CD8-positive, alpha-beta memory T cell (primary cell): ENCODE measurements around the gene MYO3B. TPM values are rescaled to one million over a fixed set of nuclear protein-coding genes. Genes with fewer than 3 reads are reported as not detected.
"Not testable (repeated sequence)": the region's sequence is repeated elsewhere in the genome, so short reads cannot be mapped to it uniquely, and the experiment has no call there.

Experiments used
- CTCF ChIA-PET: fragments of 350-600 bp; sonication (Branson Sonifier 250); formaldehyde crosslinking; loops from one replicate; lab custom pipeline; 2021; ENCODE audit warnings: antibody characterized with exemption; lab: Charles Lee
- POLR2A ChIA-PET: fragments of 350-600 bp; sonication (Branson Sonifier 250); formaldehyde crosslinking; loops from one replicate; lab custom pipeline; 2021; ENCODE audit warnings: antibody characterized with exemption; lab: Charles Lee
- DNase-seq, 5 donors: peaks; one replicate each; pipeline versions ENCODE4 v3.0.0 to v3.0.0-alpha.2; 2020 to 2022; ENCODE audit warnings: mixed read lengths in 1 of 5
- H3K27ac ChIP-seq: one replicate; pipeline ENCODE4 v1.7.0; 2013; ENCODE audit warnings: low read depth, mild to moderate bottlenecking, low read length, moderate library complexity
- H3K27me3 ChIP-seq: 2 replicates; pipeline ENCODE4 v1.7.0; 2013; ENCODE audit warnings: low read length, mild to moderate bottlenecking; ENCODE audit not compliant: insufficient read depth, poor library complexity, severe bottlenecking
- H3K36me3 ChIP-seq: 2 replicates; pipeline ENCODE4 v1.7.0; 2013; ENCODE audit warnings: mild to moderate bottlenecking, low read length, moderate library complexity; ENCODE audit not compliant: insufficient read depth
- H3K4me1 ChIP-seq: 2 replicates; pipeline ENCODE4 v1.7.0; 2013; ENCODE audit warnings: mild to moderate bottlenecking, low read length, moderate library complexity; ENCODE audit not compliant: insufficient read depth
- H3K4me3 ChIP-seq: 2 replicates; pipeline ENCODE4 v1.7.0; 2013; ENCODE audit warnings: mild to moderate bottlenecking, low read length
- H3K9me3 ChIP-seq: 2 replicates; pipeline ENCODE4 v1.7.0; 2013; ENCODE audit warnings: mild to moderate bottlenecking, low read length
- H3K27ac Mint-ChIP-seq, 8 donors: one replicate each; pipeline ENCODE4 v1.8.0; 2020 to 2021; ENCODE audit warnings: mixed read lengths in 8 of 8, mild to moderate bottlenecking in 6 of 8, inconsistent platforms in 3 of 8, moderate library complexity in 3 of 8
- H3K27me3 Mint-ChIP-seq, 2 donors: one replicate each; pipeline ENCODE4 v1.8.0; 2020 to 2021; ENCODE audit warnings: mixed read lengths in 2 of 2, mild to moderate bottlenecking in 1 of 2, moderate library complexity in 1 of 2
- H3K36me3 Mint-ChIP-seq, 3 donors: one replicate each; pipeline ENCODE4 v1.8.0; 2020 to 2021; ENCODE audit warnings: mixed read lengths in 3 of 3, inconsistent platforms in 1 of 3, mild to moderate bottlenecking in 1 of 3
- H3K4me1 Mint-ChIP-seq, 3 donors: one replicate each; pipeline ENCODE4 v1.8.0; 2020 to 2021; ENCODE audit warnings: mixed read lengths in 3 of 3, inconsistent platforms in 1 of 3, mild to moderate bottlenecking in 1 of 3
- H3K4me3 Mint-ChIP-seq, 7 donors: one replicate each; pipeline ENCODE4 v1.8.0; 2020 to 2021; ENCODE audit warnings: mixed read lengths in 7 of 7, mild to moderate bottlenecking in 6 of 7, moderate library complexity in 4 of 7, inconsistent platforms in 2 of 7
- H3K9me3 Mint-ChIP-seq, 5 donors: one replicate each; pipeline ENCODE4 v1.8.0; 2020 to 2022; ENCODE audit warnings: mixed read lengths in 5 of 5, mild to moderate bottlenecking in 3 of 5, moderate library complexity in 2 of 5, inconsistent platforms in 1 of 5
- polyA plus RNA-seq: library from polyadenylated mRNA; unstranded; fragments of 300-500 nt; fragmentation: Illumina TruSeq; gene quantifications from one replicate; pipeline ENCODE4 v1.2.3, GENCODE V29; 2021
- total RNA-seq, 2 experiments: library from RNA; stranded (reverse); gene quantifications; one replicate each; pipeline ENCODE4 v1.2.3, GENCODE V29; 2021

Gene MYO3B
- total and polyA plus RNA-seq, 3 experiments from 2014 or later = 0.08 to 0.33 (median 0.18) TPM

DNA sequence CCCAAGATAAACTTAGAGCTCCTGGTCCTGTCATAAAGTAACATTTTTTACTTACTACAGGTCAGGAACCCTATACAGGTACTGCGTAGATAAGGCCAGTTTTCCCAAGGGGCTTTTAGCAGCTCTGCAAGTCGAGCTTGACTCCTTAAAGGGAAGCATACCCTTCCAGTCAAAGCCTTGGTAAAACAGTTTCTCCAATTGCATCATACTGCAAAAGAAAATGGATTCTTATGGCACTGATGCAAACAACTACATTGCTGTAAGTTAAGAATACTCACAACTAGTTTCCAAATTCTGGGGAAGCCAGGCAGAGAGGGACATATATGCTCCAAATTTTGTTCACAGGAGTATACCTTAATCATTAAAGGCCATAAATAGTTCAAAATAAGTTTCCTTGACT is 31.0 kb downstream of the MYO3B start:
- Histone ChIP-seq H3K4me3 (no peak overlapping the region), H3K27me3 (no peaks in the 10 kb centered on the region), H3K9me3 (no peaks in the 10 kb centered on the region), H3K27ac (no peak overlapping the region), H3K36me3 (no peaks in the 10 kb centered on the region), H3K4me1 (no peaks in the 10 kb centered on the region)
- no peak for DNase-seq
- POLR2A ChIA-PET = no interaction called here
- Mint-ChIP-seq H3K4me3 (no peak overlapping the region), H3K9me3 (peaks cover 2 to 12% (median 6%) of the 10 kb centered on the region in 5 donors), H3K27ac (no peak overlapping the region), H3K36me3 (no peaks in the 10 kb centered on the region), H3K27me3 (peaks cover 0 to 11% of the 10 kb centered on the region in 2 donors), H3K4me1 (no peaks in the 10 kb centered on the region)
- CTCF ChIA-PET = no interaction called here

DNA sequence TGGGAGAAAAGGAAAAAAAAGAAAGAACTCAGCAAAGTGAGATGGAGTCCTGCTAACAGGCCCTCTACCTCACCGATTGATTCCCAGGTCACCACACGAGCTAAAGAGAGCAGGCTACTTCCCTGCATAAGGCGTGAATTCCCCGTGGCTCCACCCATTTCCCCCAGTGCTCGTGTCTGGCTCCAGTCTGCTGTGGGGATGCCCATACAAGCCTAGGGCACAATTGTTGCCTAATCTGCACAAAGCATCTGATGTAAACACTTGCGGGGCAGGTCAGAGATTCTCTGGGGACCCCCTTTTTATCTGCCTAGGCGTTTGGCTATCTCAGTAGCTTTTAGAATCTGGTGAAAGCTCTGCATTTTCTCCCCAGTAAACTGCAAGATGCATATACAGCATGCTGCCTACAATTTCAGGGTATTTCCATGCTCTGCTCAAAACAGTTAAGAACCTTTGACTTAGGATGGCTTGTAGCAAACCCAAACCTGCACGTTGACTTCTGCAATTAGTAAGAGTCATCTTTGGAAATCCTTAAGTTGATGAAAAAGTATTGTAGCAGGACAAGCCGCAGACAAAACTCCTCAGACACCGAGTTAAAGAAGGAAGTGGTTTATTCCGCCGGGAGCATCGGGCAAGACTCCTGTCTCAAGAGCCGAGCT is 34.8 kb downstream of the MYO3B start:
- DNase-seq = no peak
- H3K36me3 ChIP-seq = no peaks in the 10 kb centered on the region
- H3K27ac ChIP-seq = no peak overlapping the region
- no peak overlapping the region for H3K4me3 ChIP-seq
- no peak overlapping the region for H3K4me3 Mint-ChIP-seq
- POLR2A ChIA-PET = no interaction called here
- peaks cover 3 to 4% of the 10 kb centered on the region in 2 donors for H3K27me3 Mint-ChIP-seq
- H3K27ac Mint-ChIP-seq = no peak overlapping the region
- H3K9me3 ChIP-seq = no peaks in the 10 kb centered on the region
- H3K9me3 Mint-ChIP-seq = peaks cover 2 to 6% (median 6%) of the 10 kb centered on the region in 5 donors
- H3K27me3 ChIP-seq = no peaks in the 10 kb centered on the region
- no peaks in the 10 kb centered on the region for H3K4me1 Mint-ChIP-seq
- H3K4me1 ChIP-seq = no peaks in the 10 kb centered on the region
- H3K36me3 Mint-ChIP-seq = no peaks in the 10 kb centered on the region
- CTCF ChIA-PET = no interaction called here

DNA sequence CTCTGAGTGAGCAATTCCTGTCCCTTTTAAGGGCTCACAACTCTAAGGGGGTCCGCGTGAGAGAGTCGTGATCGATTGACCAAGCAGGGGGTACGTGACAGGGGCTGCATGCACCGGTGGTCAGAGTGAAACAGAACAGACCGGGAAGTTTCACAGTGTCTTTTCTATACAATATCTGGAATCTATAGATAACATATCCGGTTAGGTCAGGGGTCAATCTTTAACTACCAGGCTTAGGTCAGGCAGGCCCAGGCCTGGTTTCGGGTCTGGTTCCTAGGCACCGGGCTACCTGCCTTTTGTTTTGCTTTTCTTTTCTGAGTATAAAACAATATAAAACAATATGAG is 35.3 kb downstream of the MYO3B start:
- H3K27ac ChIP-seq, H3K36me3 Mint-ChIP-seq, H3K9me3 ChIP-seq, CTCF ChIA-PET, H3K4me3 Mint-ChIP-seq, H3K4me1 ChIP-seq, H3K27me3 Mint-ChIP-seq, H3K27me3 ChIP-seq, H3K27ac Mint-ChIP-seq, H3K4me1 Mint-ChIP-seq, H3K4me3 ChIP-seq, POLR2A ChIA-PET, H3K9me3 Mint-ChIP-seq, H3K36me3 ChIP-seq, DNase-seq: not testable (repeated sequence)

DNA sequence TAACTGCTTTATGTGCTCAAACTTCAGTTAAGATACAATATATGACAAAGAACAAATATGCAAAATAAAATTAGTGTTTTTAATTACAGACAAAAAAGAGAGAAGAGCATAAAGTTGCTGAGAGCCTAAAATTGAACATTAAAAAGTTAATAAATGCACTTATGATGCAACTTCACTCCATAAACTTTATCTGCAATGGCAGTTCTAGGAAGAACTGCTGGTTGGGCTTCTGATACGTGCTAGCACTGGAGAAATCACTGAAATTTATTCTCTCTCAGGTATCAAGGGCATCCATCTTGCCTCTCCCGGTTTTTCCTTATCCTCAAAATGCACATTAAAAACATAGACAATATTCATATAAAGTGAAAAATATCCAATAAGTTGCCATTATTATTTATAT is 35.7 kb downstream of the MYO3B start:
- Mint-ChIP-seq H3K4me1 (no peaks in the 10 kb centered on the region), H3K4me3 (no peak overlapping the region), H3K36me3 (no peaks in the 10 kb centered on the region), H3K27ac (no peak overlapping the region), H3K27me3 (peaks cover 3 to 4% of the 10 kb centered on the region in 2 donors), H3K9me3 (peaks cover 2 to 6% (median 6%) of the 10 kb centered on the region in 5 donors)
- no peaks in the 10 kb centered on the region for H3K4me1 ChIP-seq
- no peaks in the 10 kb centered on the region for H3K36me3 ChIP-seq
- no peaks in the 10 kb centered on the region for H3K9me3 ChIP-seq
- no peak overlapping the region for H3K27ac ChIP-seq
- no peaks in the 10 kb centered on the region for H3K27me3 ChIP-seq
- H3K4me3 ChIP-seq = no peak overlapping the region
- ChIA-PET CTCF (no interaction called here), POLR2A (no interaction called here)
- DNase-seq = no peak

DNA sequence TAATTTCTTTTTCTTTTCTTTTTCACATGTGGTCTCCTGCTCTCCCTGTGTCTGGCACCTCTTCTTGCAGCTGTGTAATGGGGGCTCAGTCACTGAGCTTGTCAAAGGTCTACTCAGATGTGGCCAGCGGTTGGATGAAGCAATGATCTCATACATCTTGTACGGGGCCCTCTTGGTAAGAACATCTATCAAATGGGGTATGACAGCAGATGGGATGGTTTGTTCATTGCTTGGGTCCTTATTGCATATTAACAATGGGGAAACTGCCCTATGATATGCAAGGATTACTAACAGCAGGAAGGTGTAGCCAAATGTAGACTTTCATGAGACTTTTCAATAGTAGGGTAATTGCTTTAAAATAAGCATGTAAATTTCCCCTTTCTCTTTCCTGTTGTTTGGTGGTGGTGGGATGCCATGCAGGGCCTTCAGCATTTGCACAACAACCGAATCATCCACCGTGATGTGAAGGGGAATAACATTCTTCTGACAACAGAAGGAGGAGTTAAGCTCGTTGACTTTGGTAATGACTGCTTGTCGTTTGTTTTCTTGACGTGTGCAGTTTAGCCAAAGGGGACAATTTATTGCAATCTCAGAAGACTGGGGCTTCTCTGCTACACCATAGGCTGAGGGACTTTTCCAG is 36.5 kb downstream of the MYO3B start:
- no peaks in the 10 kb centered on the region for H3K4me1 Mint-ChIP-seq
- ChIA-PET CTCF (no interaction called here), POLR2A (no interaction called here)
- no peaks in the 10 kb centered on the region for H3K4me1 ChIP-seq
- H3K9me3 Mint-ChIP-seq = peaks cover 2 to 6% (median 4%) of the 10 kb centered on the region in 5 donors
- no peaks in the 10 kb centered on the region for H3K27me3 ChIP-seq
- H3K9me3 ChIP-seq = no peaks in the 10 kb centered on the region
- H3K4me3 Mint-ChIP-seq = no peak overlapping the region
- H3K4me3 ChIP-seq = no peak overlapping the region
- H3K36me3 Mint-ChIP-seq = no peaks in the 10 kb centered on the region
- H3K27ac ChIP-seq = no peak overlapping the region
- H3K27ac Mint-ChIP-seq = no peak overlapping the region
- DNase-seq = no peak
- peaks cover 3 to 6% of the 10 kb centered on the region in 2 donors for H3K27me3 Mint-ChIP-seq
- no peaks in the 10 kb centered on the region for H3K36me3 ChIP-seq

DNA sequence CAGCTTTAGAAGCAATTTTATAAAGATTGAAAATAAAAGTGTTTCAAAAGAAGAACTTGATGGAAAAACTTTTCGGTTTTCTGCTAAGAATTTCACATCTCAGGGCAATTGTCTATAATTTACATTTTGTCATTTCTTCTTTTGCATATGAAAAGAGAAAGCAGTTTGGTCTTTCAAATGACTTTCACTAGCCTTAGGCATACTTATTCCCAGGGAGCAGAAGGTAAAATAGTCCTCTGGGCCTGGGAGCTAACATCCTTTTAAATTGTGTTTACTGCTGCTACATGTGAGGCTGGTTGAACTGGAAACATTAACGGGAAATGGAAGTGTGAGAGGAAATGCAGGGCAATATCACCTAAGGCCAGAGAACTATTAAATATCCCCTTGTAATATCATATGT is 37.1 kb downstream of the MYO3B start:
- Mint-ChIP-seq H3K27ac (no peak overlapping the region), H3K4me3 (no peak overlapping the region), H3K4me1 (no peaks in the 10 kb centered on the region), H3K9me3 (peaks cover 2 to 6% (median 4%) of the 10 kb centered on the region in 5 donors), H3K27me3 (peaks cover 3 to 6% of the 10 kb centered on the region in 2 donors), H3K36me3 (no peaks in the 10 kb centered on the region)
- no peak overlapping the region for H3K27ac ChIP-seq
- no peak overlapping the region for H3K4me3 ChIP-seq
- H3K9me3 ChIP-seq = no peaks in the 10 kb centered on the region
- no peaks in the 10 kb centered on the region for H3K36me3 ChIP-seq
- ChIA-PET CTCF (no interaction called here), POLR2A (no interaction called here)
- no peaks in the 10 kb centered on the region for H3K27me3 ChIP-seq
- no peaks in the 10 kb centered on the region for H3K4me1 ChIP-seq
- DNase-seq = no peak

DNA sequence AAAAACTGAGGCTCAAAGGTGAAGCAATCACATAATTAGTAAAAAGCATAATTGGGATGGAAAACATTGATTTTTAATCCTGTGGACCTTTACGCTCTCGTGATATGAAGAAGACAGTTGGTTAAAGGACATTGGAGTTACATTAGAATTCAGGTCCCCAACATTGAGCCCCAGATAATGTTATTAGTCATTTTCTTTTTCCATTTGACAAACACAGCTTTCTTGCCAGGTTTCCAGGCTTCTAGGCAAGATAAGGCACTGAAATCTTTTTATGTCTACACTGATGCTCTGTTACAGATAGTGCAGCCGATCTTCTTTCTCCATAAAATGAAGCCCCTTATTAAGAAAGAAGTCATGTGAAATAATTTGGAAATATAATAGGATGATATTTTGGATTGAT is 38.5 kb downstream of the MYO3B start:
- Mint-ChIP-seq H3K27me3 (peaks cover 3 to 6% of the 10 kb centered on the region in 2 donors), H3K4me1 (no peaks in the 10 kb centered on the region), H3K27ac (no peak overlapping the region), H3K9me3 (peaks cover 0 to 2% (median 0%) of the 10 kb centered on the region in 5 donors), H3K36me3 (no peaks in the 10 kb centered on the region), H3K4me3 (no peak overlapping the region)
- H3K27me3 ChIP-seq = no peaks in the 10 kb centered on the region
- DNase-seq = no peak
- POLR2A ChIA-PET = no interaction called here
- CTCF ChIA-PET = no interaction called here
- no peaks in the 10 kb centered on the region for H3K36me3 ChIP-seq
- no peaks in the 10 kb centered on the region for H3K9me3 ChIP-seq
- no peaks in the 10 kb centered on the region for H3K4me1 ChIP-seq
- H3K4me3 ChIP-seq = no peak overlapping the region
- H3K27ac ChIP-seq = no peak overlapping the region

DNA sequence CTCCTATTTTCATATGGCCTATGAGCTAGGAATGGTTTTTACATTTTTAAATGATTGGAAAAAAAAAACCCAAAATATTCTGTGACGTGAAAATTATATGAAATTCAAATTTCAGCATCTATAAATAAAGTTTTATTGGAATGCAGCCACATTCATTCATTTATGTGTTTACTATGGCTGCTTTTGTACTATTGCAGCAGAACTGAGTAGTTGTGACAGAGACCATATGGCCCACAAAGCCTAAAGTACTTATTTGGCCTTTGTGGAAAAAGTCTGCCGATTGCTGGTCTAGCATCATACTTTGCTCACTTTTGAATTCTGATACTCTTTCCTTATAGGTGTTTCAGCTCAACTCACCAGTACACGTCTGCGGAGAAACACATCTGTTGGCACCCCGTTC is 39.0 kb downstream of the MYO3B start:
- H3K36me3 Mint-ChIP-seq = no peaks in the 10 kb centered on the region
- no peak overlapping the region for H3K27ac ChIP-seq
- no peaks in the 10 kb centered on the region for H3K9me3 ChIP-seq
- H3K4me3 ChIP-seq = no peak overlapping the region
- peaks cover 0 to 2% (median 0%) of the 10 kb centered on the region in 5 donors for H3K9me3 Mint-ChIP-seq
- peaks cover 3 to 6% of the 10 kb centered on the region in 2 donors for H3K27me3 Mint-ChIP-seq
- DNase-seq = no peak
- ChIA-PET POLR2A (no interaction called here), CTCF (no interaction called here)
- H3K36me3 ChIP-seq = no peaks in the 10 kb centered on the region
- H3K27ac Mint-ChIP-seq = no peak overlapping the region
- no peak overlapping the region for H3K4me3 Mint-ChIP-seq
- no peaks in the 10 kb centered on the region for H3K27me3 ChIP-seq
- no peaks in the 10 kb centered on the region for H3K4me1 ChIP-seq
- no peaks in the 10 kb centered on the region for H3K4me1 Mint-ChIP-seq
